Middle frontal gyrus (tissue), 1 donor: ENCODE results near the gene RPL6.
"Not testable (repeated sequence)": the region's sequence is repeated elsewhere in the genome, so short reads cannot be mapped to it uniquely, and the experiment has no call there.

Experiments used
- DNase-seq: peaks from one replicate; pipeline ENCODE4 v3.0.0-alpha.2; 2015; ENCODE audit warnings: low spot score; ENCODE audit errors: extremely low spot score

The RPL6 gene

DNA sequence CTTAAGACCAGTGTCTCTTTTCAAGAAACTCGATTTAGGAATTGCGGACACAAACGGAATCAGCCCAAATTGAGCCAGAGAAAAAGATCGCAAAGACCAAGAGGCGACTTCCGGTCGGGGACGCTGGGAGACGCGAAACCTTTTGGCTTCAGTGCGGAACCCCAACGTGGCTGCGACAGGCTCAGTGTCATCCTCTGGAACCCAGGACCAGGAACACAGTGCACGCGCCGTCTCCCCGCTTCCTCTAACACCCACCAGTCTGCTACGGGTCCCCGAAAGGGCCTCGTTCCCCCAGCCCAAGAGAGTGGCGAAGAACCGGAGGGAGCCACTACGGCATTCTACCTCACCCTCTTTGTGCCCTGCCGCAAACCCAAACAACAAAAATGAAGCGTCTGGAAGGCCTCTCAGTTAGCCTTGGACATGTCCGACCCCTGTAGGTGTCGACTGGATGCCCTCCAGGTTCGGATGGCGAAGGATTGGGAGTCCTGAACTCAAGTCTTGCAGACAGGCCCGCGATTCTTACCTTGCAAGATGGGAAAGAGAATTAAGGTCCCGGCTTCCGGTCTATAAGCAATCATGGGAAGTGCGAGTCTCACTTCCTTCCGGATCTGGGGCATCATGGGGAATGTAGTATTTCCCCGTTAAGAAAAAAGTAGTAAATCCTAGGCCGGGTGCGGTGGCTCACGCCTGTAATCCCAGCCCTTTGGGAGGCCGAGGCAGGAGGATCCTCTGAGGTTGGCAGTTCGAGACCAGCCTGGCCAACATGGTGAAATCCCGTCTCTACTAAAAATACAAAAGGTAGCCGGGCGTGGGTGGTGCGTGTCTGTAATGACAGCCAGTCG lies at the start of gene RPL6:
TSS of gene RPL6 (minus strand) at position 542 of the 842 bp plus-strand sequence. CDS start 949 bp downstream, outside the sequence.
- peak; percentile 88 for DNase-seq

DNA sequence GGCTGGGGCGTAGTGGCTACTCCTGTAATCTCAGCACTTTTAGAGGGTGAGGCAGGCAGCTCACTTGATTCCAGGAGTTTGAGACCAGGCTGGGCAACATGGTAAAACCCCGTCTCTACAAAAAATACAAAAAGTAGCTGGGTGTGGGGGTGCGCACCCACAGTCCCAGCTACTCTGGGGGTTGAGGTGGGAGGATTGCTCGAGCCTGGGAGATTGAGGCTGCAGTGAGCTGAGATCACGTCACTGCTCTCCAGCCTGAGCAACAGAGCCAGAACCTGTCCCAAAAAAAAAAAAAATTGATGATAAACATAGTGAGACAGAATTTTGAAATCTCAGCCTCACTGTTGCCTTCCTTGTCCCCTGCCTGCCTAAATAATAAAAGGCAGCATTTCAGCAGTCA lies 49.3 kb upstream of the RPL6 start:
- DNase-seq: no peak

- no peak for DNase-seq
Measured at GRCh38 chr12:112458330-112458729, 48.9 kb upstream of the RPL6 start.

GRCh38 chr12:112457142-112457541 lies 47.7 kb upstream of the RPL6 start:
- not testable (repeated sequence) for DNase-seq

DNA sequence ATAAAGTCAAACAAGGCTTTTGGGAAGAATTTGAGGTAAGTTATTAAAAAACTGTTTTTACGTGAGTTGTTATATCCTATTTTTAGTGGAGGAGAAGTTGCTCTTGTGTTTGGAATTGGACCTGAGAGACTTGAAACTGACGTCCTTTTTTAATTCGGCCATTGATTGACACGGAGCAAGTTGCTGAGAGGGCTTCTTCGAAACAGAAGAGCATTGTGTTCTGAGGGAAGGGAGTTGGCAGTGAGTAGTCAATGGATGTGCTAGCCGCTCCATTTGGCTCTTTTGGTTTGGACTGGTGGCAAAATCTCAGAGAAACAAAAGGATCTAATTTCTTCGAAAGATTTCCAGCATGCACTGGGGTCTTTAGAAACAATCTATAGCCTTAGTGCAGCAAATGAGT lies 46.6 kb upstream of the RPL6 start:
- no peak for DNase-seq

- DNase-seq: no peak
Measured at GRCh38 chr12:112450725-112451124, 41.3 kb upstream of the RPL6 start.

DNA sequence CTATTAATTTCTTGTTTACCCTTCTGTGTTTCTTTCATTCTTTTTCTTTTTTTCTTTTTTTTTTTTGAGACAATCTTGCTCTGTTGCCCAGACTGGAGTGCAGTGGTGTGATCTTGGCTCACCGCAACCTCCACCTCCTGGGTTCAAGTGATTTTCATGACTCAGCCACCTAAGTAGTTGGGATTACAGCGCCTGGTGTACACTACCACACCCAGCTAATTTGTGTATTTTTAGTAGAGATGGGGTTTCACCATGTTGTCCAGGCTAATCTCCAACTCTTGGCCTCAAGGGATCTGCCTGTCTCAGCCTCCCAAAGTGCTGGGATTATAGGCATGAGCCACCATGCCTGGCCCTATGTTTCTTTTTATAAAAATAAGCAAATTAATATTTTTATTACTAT lies 38.8 kb upstream of the RPL6 start:
- not testable (repeated sequence) for DNase-seq

GRCh38 chr12:112447106-112447505 lies 37.7 kb upstream of the RPL6 start:
- no peak for DNase-seq

GRCh38 chr12:112446008-112446725 lies 36.8 kb upstream of the RPL6 start:
- no peak for DNase-seq

DNA sequence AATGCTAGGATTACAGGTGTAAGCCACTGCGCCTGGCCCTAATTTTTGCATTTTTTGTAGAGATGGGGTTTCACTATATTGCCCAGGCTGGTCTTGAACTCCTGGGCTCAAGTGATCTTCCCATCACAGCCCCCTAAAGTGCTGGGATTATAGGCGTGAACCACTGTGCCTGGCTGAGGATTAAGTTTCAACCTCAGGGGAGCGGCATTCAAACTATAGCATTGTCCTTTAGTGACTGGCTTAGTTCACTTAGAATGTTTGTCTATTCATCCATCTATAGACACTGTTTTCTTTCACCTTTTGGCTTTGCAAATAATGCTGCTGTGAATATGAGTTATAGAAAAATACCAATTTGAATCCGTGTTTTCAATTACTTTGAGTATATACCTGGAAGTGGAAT lies 34.5 kb upstream of the RPL6 start:
- no peak for DNase-seq

- DNase-seq: not testable (repeated sequence)
Measured at GRCh38 chr12:112440653-112441052, 31.2 kb upstream of the RPL6 start.

- DNase-seq: no peak
Measured at GRCh38 chr12:112439769-112440168, 30.4 kb upstream of the RPL6 start.

DNA sequence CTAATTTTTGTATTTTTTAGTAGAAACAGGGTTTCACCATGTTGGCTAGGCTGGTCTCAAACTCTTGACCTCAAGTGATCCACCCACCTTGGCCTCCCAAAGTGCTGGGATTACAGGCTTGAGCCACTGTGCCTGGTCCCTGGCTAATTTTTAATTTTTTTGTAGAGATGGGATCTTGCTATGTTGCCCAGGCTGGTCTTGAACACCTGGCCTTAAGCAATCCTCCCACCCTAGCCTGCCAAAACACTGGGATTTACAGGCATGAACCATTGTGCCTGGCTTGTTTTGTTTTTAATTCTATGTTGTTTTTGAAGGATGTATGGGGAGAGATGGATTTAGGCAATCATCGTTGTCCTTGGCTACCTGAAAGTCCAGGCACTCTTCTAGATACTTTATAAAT lies 29.2 kb upstream of the RPL6 start:
- DNase-seq: not testable (repeated sequence)

GRCh38 chr12:112433551-112433950 lies 24.1 kb upstream of the RPL6 start:
- DNase-seq: no peak

- no peak for DNase-seq
Measured at GRCh38 chr12:112431965-112432364, 22.6 kb upstream of the RPL6 start.

GRCh38 chr12:112430929-112431328 lies 21.5 kb upstream of the RPL6 start:
- no peak for DNase-seq

DNA sequence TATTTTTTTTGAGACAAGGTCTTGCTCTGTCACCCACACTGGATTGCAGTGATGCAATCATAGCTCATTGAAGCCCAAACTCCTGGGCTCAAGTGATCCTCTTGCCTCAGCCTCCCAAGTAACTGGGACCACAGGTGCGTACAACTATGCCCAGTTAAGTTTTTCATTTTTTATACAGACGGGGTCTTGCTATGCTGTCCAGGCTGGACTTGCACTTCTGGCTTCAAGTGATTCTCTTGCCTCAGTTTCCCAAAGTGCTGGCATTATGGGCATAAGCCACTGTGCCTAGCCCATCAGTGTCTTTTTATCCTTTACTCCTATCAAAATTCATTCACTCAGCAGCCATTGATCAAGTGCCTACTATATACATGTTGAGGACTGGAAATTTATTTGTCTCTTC lies 18.4 kb upstream of the RPL6 start:
- no peak for DNase-seq

GRCh38 chr12:112425582-112426382 lies 16.4 kb upstream of the RPL6 start:
- no peak for DNase-seq

GRCh38 chr12:112424126-112424525 lies 14.7 kb upstream of the RPL6 start:
- no peak for DNase-seq

DNA sequence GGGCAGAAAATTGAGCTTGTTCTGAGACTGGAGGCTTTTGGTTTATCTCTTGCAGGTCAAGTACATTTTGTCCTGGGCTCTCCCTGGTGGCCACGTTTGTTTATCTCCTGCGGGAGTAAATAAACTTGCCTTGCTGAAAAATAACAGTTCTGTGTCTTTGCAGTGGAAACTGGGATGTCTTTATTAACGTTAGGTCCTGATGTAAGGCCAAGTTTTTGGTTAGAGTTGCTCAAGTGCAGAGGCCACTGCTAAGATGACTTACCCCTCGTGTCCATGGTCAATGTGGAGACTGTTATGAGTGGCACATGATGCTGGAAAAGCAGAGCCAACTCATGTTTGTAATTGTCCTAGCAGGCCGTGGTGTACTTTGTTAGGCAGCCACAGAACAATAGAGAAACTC lies 13.1 kb upstream of the RPL6 start:
- DNase-seq: no peak

DNA sequence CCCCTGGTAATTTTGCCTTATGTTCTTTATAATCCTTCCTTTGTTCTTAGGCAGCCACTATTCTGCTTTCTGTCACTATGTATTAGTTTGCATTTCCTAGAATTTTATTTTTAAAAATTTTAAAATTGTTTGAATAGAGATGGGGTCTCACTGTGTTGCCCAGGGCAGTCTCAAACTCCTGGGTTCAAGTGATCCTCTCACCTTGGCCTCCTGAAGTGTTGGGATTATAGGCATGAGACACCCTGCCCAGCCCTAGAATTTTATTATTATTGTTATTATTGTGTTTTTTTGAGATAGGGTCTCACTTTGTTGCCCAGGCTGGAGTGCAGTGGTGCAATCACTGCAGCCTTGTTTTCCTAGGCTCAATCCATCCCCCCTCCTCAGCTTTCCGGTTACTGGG lies 12.0 kb upstream of the RPL6 start:
- DNase-seq: no peak

GRCh38 chr12:112420740-112421139 lies 11.3 kb upstream of the RPL6 start:
- DNase-seq: no peak
